ENCODE data around the gene CD9. TPM values are rescaled to one million over a fixed set of nuclear protein-coding genes. Genes with fewer than 3 reads are reported as not detected.

The CD9 gene
- polyA plus RNA-seq, 1 of the 3 experiments (the other 2 are of a cell fraction): 76.6 TPM

GRCh38 chr12:6205144-6205539 is 4.9 kb downstream of the CD9 start:
- TF ChIP-seq RFX5 (IDR thresholded peaks at IDR 0.05; ENCODE audit: low read length): no peak
- no peak for TF ChIP-seq GATA2 (CRISPR knock-in tag; IDR thresholded peaks at IDR 0.05)
- TF ChIP-seq NRF1 (IDR thresholded peaks at IDR 0.05; ENCODE audit: low read depth, low read length): no peak
- no peak for TF ChIP-seq RXRA (IDR thresholded peaks at IDR 0.05; ENCODE audit: borderline replicate concordance, low read depth)
- TF ChIP-seq FOXM1 (IDR thresholded peaks at IDR 0.05; ENCODE audit: low read depth): no peak
- no peak for TF ChIP-seq FOXJ3 (CRISPR knock-in tag; IDR thresholded peaks at IDR 0.05)
- CTCF ChIA-PET: interaction anchor here (1.3 to 14.3 kb wide), 4 partner anchors 45 to 166 kb away, joined by 3 to 299 read pairs (median 24); no protein-coding TSS in a partner anchor
- peak overlapping the region in 1 of 2 experiments; percentile 29; a peak in 1 of 4 replicates for H3K27ac ChIP-seq (ENCODE audit: low read depth in 2 of 2, low read length in 1 of 2)
- no peaks in the 10 kb centered on the region for H4K20me1 ChIP-seq (ENCODE audit: insufficient read depth)
- 85% methylated on average over 8 of the region's 8 CpGs for WGBS (ENCODE audit: low lambda C conversion rate)
- POLR2A ChIA-PET: no interaction called here
- H3K9me3 ChIP-seq: no peaks in the 10 kb centered on the region
- no peak overlapping the region for H3K4me3 ChIP-seq (ENCODE audit: low read depth in 2 of 2, low read length in 1 of 2)
- DNase-seq: no peak
- peaks cover 0 to 51% of the 10 kb centered on the region in 2 experiments; a peak in 1 of 4 replicates for H3K4me1 ChIP-seq (ENCODE audit: control insufficient read depth in 1 of 2, insufficient read depth in 2 of 2, low read depth in 1 of 2, low read length in 1 of 2)
- H3K9ac ChIP-seq: no peak overlapping the region
- no peaks in the 10 kb centered on the region for H3K27me3 ChIP-seq (ENCODE audit: insufficient read depth)
- no peaks in the 10 kb centered on the region for H3K36me3 ChIP-seq (replicated peaks in 1 of 2; ENCODE audit: control insufficient read depth in 1 of 2, insufficient read depth in 2 of 2, low read length in 1 of 2)
- H3F3A ChIP-seq (replicated peaks; ENCODE audit: insufficient read depth): no peaks in the 10 kb centered on the region
- H2AFZ ChIP-seq (ENCODE audit: low read depth): no peak overlapping the region
- H3K9me2 ChIP-seq: no peaks in the 10 kb centered on the region
- peaks cover 10% of the 10 kb centered on the region; the same call in 1 of the 2 replicates for H3K79me2 ChIP-seq (ENCODE audit: insufficient read depth)
- no peak overlapping the region for H3K4me2 ChIP-seq

DNA sequence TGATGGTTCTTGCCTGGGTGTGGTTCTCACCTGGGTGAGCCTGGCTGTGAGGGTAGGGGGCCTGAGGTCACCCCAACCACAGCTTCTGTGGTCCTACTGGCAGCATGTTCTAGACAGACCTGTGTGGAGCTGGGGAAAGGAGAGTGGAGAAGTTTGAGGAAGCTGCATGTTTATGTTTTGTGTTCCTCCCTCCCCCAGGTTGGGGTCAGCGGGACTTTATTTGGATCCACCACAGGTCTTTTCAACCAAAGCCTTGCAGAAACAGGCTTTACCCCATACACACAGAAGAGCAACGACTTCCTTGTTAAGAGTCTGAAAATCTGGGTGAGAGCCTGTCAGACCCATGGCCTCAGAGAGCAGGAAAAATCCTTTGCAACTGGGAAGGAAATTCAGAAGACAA is 5.6 kb downstream of the CD9 start:
- Histone ChIP-seq H3K79me2 (ENCODE audit: insufficient read depth) (peaks cover 9% of the 10 kb centered on the region; the same call in 1 of the 2 replicates), H3K9ac (no peak overlapping the region), H3K9me3 (no peaks in the 10 kb centered on the region), H3K4me2 (no peak overlapping the region), H3K27me3 (ENCODE audit: insufficient read depth) (no peaks in the 10 kb centered on the region), H4K20me1 (ENCODE audit: insufficient read depth) (no peaks in the 10 kb centered on the region), H3K9me2 (no peaks in the 10 kb centered on the region), H2AFZ (ENCODE audit: low read depth) (no peak overlapping the region), H3F3A (replicated peaks; ENCODE audit: insufficient read depth) (no peaks in the 10 kb centered on the region), H3K4me1 (ENCODE audit: control insufficient read depth in 1 of 2, insufficient read depth in 2 of 2, low read depth in 1 of 2, low read length in 1 of 2) (peaks cover 0 to 54% of the 10 kb centered on the region in 2 experiments; a peak in 1 of 4 replicates), H3K36me3 (replicated peaks in 1 of 2; ENCODE audit: control insufficient read depth in 1 of 2, insufficient read depth in 2 of 2, low read length in 1 of 2) (no peaks in the 10 kb centered on the region), H3K4me3 (ENCODE audit: low read depth in 2 of 2, low read length in 1 of 2) (no peak overlapping the region), H3K27ac (ENCODE audit: low read depth in 2 of 2, low read length in 1 of 2) (no peak overlapping the region)
- ChIA-PET POLR2A (no interaction called here), CTCF (interaction anchor here (1.3 to 14.3 kb wide), 4 partner anchors 10 to 79 kb away, joined by 3 to 299 read pairs (median 30); no protein-coding TSS in a partner anchor)
- no peak for DNase-seq
- no peak for TF ChIP-seq GABPA (IDR thresholded peaks at IDR 0.05; ENCODE audit: low read depth)
- WGBS (ENCODE audit: low lambda C conversion rate): 93% methylated on average over 2 of the region's 2 CpGs

DNA sequence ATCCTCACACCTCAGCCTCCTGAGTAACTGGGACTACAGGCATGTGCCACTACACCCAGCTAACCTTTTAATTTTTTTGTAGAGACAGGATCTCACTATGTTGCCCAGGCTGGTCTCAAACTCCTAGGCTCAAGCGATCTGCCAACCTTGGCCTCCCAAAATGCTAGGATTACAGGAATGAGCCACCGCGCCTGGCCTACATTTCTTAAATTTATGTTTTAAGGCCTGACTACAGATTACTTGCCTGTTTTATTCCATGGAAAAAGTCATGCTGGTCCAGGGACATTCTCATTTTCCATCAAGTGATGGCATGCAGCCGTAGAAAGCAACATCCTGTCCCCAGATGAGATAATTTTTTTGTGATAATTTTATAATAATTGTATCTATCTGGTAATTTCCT is 6.1 kb downstream of the CD9 start:
- DNase-seq: no peak
- no peak overlapping the region for H3K4me2 ChIP-seq
- peaks cover 6% of the 10 kb centered on the region; the same call in 1 of the 2 replicates for H3K79me2 ChIP-seq (ENCODE audit: insufficient read depth)
- no peaks in the 10 kb centered on the region for H3K27me3 ChIP-seq (ENCODE audit: insufficient read depth)
- H4K20me1 ChIP-seq (ENCODE audit: insufficient read depth): no peaks in the 10 kb centered on the region
- H2AFZ ChIP-seq (ENCODE audit: low read depth): no peak overlapping the region
- H3K9ac ChIP-seq: no peak overlapping the region
- TF ChIP-seq MEF2A (IDR thresholded peaks at IDR 0.05; ENCODE audit: borderline replicate concordance, low read depth): no peak
- no peak for TF ChIP-seq RXRA (IDR thresholded peaks at IDR 0.05; ENCODE audit: borderline replicate concordance, low read depth)
- TF ChIP-seq POLR2AphosphoS5 (IDR thresholded peaks at IDR 0.05; ENCODE audit: low read depth, low read length): no peak
- no peak for TF ChIP-seq EZH2phosphoT487 (IDR thresholded peaks at IDR 0.05; ENCODE audit: borderline replicate concordance, low read depth)
- no peak for TF ChIP-seq GABPA (IDR thresholded peaks at IDR 0.05; ENCODE audit: low read depth)
- TF ChIP-seq FOSL2 (IDR thresholded peaks at IDR 0.05; ENCODE audit: borderline replicate concordance, low read depth): no peak
- no peak for TF ChIP-seq JUND (IDR thresholded peaks at IDR 0.05)
- no peak for TF ChIP-seq TCF12 (IDR thresholded peaks at IDR 0.05)
- ChIA-PET POLR2A (no interaction called here), CTCF (interaction anchor here (1.3 to 14.3 kb wide), 5 partner anchors 11 to 78 kb away, joined by 3 to 299 read pairs (median 18); no protein-coding TSS in a partner anchor)
- H3K9me3 ChIP-seq: no peaks in the 10 kb centered on the region
- H3K9me2 ChIP-seq: no peaks in the 10 kb centered on the region
- H3K4me1 ChIP-seq (ENCODE audit: control insufficient read depth in 1 of 2, insufficient read depth in 2 of 2, low read depth in 1 of 2, low read length in 1 of 2): peaks cover 1 to 55% of the 10 kb centered on the region in 2 experiments; a peak in 1 of 4 replicates
- no peak overlapping the region for H3K27ac ChIP-seq (ENCODE audit: low read depth in 2 of 2, low read length in 1 of 2)
- no peak overlapping the region for H3K4me3 ChIP-seq (ENCODE audit: low read depth in 2 of 2, low read length in 1 of 2)
- 96% methylated on average over 4 of the region's 4 CpGs for WGBS (ENCODE audit: low lambda C conversion rate)
- no peaks in the 10 kb centered on the region for H3F3A ChIP-seq (replicated peaks; ENCODE audit: insufficient read depth)
- H3K36me3 ChIP-seq (replicated peaks in 1 of 2; ENCODE audit: control insufficient read depth in 1 of 2, insufficient read depth in 2 of 2, low read length in 1 of 2): no peaks in the 10 kb centered on the region
